Activated naive CD8-positive, alpha-beta T cell treated with anti-CD3 and anti-CD28 coated beads, Interleukin-2, amount 10 ng/mL, durations not matched to agents 7 days and 5 days (primary cell): ENCODE data around the gene MRPL28. TPM values are rescaled to one million over a fixed set of nuclear protein-coding genes. Genes with fewer than 3 reads are reported as not detected.
"Not testable (repeated sequence)": the region's sequence is repeated elsewhere in the genome, so short reads cannot be mapped to it uniquely, and the experiment has no call there.

ENCODE experiments used
- ATAC-seq: fragments of 150-1000 bp; cut with Tn5 transposase; one replicate; pipeline ENCODE4 v1.10.0; 2021; ENCODE audit warnings: low read depth, moderate library complexity
- POLR2A ChIA-PET: fragments of 350-600 bp; sonication (Branson Sonifier 250); formaldehyde crosslinking; loops from one replicate; lab custom pipeline; 2021; ENCODE audit warnings: antibody characterized with exemption; lab: Charles Lee
- DNase-seq: peaks from one replicate; pipeline ENCODE4 v3.0.0; 2021
- H3K27ac Mint-ChIP-seq: one replicate; pipeline ENCODE4 v1.8.0; 2022; ENCODE audit warnings: mild to moderate bottlenecking, mixed read lengths
- H3K27me3 Mint-ChIP-seq: one replicate; pipeline ENCODE4 v1.8.0; 2022; ENCODE audit warnings: mild to moderate bottlenecking, moderate library complexity, mixed read lengths
- H3K36me3 Mint-ChIP-seq: one replicate; pipeline ENCODE4 v1.8.0; 2021; ENCODE audit warnings: mild to moderate bottlenecking, mixed read lengths
- H3K4me1 Mint-ChIP-seq: one replicate; pipeline ENCODE4 v1.8.0; 2021; ENCODE audit warnings: mixed read lengths
- H3K4me3 Mint-ChIP-seq: one replicate; pipeline ENCODE4 v1.8.0; 2022; ENCODE audit warnings: mild to moderate bottlenecking, moderate library complexity, mixed read lengths
- H3K9me3 Mint-ChIP-seq: one replicate; pipeline ENCODE4 v1.8.0; 2021; ENCODE audit warnings: mixed read lengths
- total RNA-seq, 2 experiments: library from RNA; stranded (reverse); gene quantifications; one replicate each; pipeline ENCODE4 v1.2.3, GENCODE V29; 2021

Gene MRPL28
- 10 to 100 TPM; 64.4 to 67.5 TPM for total RNA-seq

DNA sequence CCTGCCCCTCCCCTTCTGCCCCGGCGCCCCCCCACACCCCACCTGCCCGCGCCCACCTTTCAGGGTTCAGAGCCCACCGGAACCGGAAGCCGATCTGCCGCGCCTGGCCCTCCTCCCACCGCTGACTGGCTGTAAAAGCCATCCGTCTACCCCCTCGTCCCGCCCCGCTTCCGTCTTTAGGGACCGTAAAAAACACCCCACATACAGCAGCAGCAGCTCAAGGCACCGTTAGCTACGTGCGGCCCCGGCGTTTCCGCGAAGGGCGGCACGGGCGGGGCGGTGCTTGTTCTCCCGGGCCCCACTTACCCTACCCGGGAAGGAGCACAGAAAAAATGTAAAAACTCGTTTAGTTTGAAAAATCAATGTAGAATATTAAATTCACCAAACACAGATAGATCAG is at the start of gene MRPL28:
TSS of gene MRPL28 (minus strand) at position 96 of the 400 bp plus-strand sequence. CDS start 320 bp downstream, outside the sequence.
- POLR2A ChIA-PET, result interaction anchor here (0.9 to 2.1 kb wide), 6 partner anchors 8 to 198 kb away, joined by 5 to 27 read pairs (median 6); partner anchors contain the start of genes DECR2 and PGAP6
- peak within 1 kb of the TSS; percentile 89 for H3K4me3 Mint-ChIP-seq
- DNase-seq (peak; percentile 91), ATAC-seq (peak; percentile 97)
- peaks cover 9% of the 10 kb centered on the region for H3K36me3 Mint-ChIP-seq
- no peaks in the 10 kb centered on the region for H3K27me3 Mint-ChIP-seq
- peaks cover 5% of the 10 kb centered on the region for H3K4me1 Mint-ChIP-seq
- no peaks in the 10 kb centered on the region for H3K9me3 Mint-ChIP-seq
- H3K27ac Mint-ChIP-seq, result peak within 1 kb of the TSS; percentile 93

DNA sequence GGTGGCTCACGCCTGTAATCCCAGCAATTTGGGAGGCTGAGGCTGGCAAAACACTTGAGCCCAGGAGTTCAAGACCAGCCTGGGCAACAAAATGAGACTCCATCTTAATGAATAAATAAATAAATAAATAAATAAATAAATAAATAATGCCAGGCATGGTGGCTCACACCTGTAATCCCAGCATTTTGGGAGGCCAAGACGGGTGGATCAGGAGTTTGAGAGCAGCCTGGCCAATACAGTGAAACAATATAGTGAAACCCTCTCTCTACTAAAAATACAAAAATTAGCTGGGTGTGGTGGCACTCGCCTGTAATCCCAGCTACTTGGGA is 44.8 kb upstream of the MRPL28 start:
- H3K4me3 Mint-ChIP-seq, ATAC-seq, H3K36me3 Mint-ChIP-seq, H3K9me3 Mint-ChIP-seq, H3K4me1 Mint-ChIP-seq, H3K27ac Mint-ChIP-seq, H3K27me3 Mint-ChIP-seq, DNase-seq, POLR2A ChIA-PET: not testable (repeated sequence)

GRCh38 chr16:414395-415169 is 44.2 kb upstream of the MRPL28 start:
- H3K9me3 Mint-ChIP-seq, result no peaks in the 10 kb centered on the region
- DNase-seq (no peak), ATAC-seq (no peak)
- no peak overlapping the region for H3K27ac Mint-ChIP-seq
- no peaks in the 10 kb centered on the region for H3K4me1 Mint-ChIP-seq
- H3K27me3 Mint-ChIP-seq, result no peaks in the 10 kb centered on the region
- H3K36me3 Mint-ChIP-seq, result no peaks in the 10 kb centered on the region
- POLR2A ChIA-PET, result no interaction called here
- no peak overlapping the region for H3K4me3 Mint-ChIP-seq

DNA sequence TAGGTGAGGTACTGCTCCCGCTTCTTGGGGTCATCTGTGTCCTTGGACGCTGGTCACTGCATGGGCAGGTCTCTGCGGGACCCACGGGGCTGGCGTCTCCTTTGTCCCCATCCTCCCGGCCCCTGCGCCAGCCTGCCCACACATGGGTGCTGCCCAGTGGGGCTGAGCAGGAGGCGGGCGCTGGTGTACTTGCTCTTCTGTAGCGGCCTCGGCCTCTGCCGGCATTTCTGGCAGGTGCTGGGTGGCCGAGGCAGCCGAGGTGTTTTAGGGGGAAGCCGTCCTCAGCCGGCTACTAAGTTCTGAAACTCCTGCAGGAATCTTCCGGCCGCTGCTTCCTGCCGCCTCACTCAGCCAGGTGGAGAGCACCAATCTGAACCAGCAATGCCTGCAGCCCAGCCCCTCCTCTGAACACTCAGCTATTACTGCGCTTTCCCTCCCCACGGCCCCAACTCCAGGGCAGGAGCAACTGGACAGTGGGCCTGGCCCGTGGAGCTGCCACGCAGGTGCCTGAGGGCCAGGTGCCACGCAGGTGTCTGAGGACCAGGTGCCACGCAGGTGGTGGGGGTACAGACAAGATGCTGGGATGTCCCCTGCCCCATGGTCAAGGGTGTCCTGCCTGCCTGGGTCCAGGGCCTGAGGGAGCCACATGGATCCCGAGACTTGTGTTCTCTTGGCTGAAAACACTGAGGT is 41.4 kb upstream of the MRPL28 start:
- H3K27me3 Mint-ChIP-seq, result no peaks in the 10 kb centered on the region
- no peaks in the 10 kb centered on the region for H3K36me3 Mint-ChIP-seq
- H3K27ac Mint-ChIP-seq, result no peak overlapping the region
- no peaks in the 10 kb centered on the region for H3K9me3 Mint-ChIP-seq
- no peak for ATAC-seq
- POLR2A ChIA-PET, result no interaction called here
- no peaks in the 10 kb centered on the region for H3K4me1 Mint-ChIP-seq
- H3K4me3 Mint-ChIP-seq, result no peak overlapping the region
- DNase-seq, result no peak

GRCh38 chr16:410516-411178 is 40.3 kb upstream of the MRPL28 start:
- DNase-seq (no peak), ATAC-seq (no peak)
- H3K27me3 Mint-ChIP-seq, result no peaks in the 10 kb centered on the region
- no peak overlapping the region for H3K4me3 Mint-ChIP-seq
- POLR2A ChIA-PET, result no interaction called here
- H3K4me1 Mint-ChIP-seq, result no peaks in the 10 kb centered on the region
- no peaks in the 10 kb centered on the region for H3K36me3 Mint-ChIP-seq
- H3K27ac Mint-ChIP-seq, result no peak overlapping the region
- no peaks in the 10 kb centered on the region for H3K9me3 Mint-ChIP-seq

DNA sequence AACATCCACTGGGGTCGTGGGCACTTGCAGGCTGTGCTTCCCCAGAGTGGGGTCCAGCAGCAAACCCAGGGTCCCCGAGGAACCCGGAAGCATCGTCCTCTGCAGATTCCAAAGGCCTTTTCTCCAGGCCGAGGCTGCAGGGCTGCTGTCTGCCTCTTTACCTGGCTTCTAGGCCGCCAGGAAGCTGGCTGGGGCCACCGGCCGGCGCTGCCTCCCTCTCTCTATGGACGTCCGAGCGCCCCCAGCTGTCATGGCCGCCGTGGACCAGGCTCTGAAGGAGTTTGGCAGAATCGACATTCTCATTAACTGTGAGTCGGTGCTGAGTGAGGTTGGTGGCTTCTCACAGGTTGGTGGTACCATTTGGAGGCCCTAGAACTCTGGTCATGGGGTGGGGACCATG is 36.9 kb upstream of the MRPL28 start:
- POLR2A ChIA-PET, result no interaction called here
- Mint-ChIP-seq H3K27ac (no peak overlapping the region), H3K27me3 (no peaks in the 10 kb centered on the region), H3K4me1 (no peaks in the 10 kb centered on the region), H3K4me3 (no peak overlapping the region), H3K9me3 (no peaks in the 10 kb centered on the region), H3K36me3 (no peaks in the 10 kb centered on the region)
- no peak for ATAC-seq
- no peak for DNase-seq

GRCh38 chr16:405548-406506 is 35.5 kb upstream of the MRPL28 start:
- H3K27me3 Mint-ChIP-seq, result no peaks in the 10 kb centered on the region
- no peaks in the 10 kb centered on the region for H3K36me3 Mint-ChIP-seq
- H3K9me3 Mint-ChIP-seq, result no peaks in the 10 kb centered on the region
- H3K27ac Mint-ChIP-seq, result no peak overlapping the region
- H3K4me3 Mint-ChIP-seq, result no peak overlapping the region
- DNase-seq (no peak), ATAC-seq (no peak)
- POLR2A ChIA-PET, result no interaction called here
- H3K4me1 Mint-ChIP-seq, result no peaks in the 10 kb centered on the region

- POLR2A ChIA-PET, result no interaction called here
- no peak overlapping the region for H3K4me3 Mint-ChIP-seq
- no peak overlapping the region for H3K27ac Mint-ChIP-seq
- H3K4me1 Mint-ChIP-seq, result peaks cover 7% of the 10 kb centered on the region
- H3K36me3 Mint-ChIP-seq, result no peaks in the 10 kb centered on the region
- H3K9me3 Mint-ChIP-seq, result no peaks in the 10 kb centered on the region
- no peak for ATAC-seq
- no peak for DNase-seq
- H3K27me3 Mint-ChIP-seq, result no peaks in the 10 kb centered on the region
Observed at GRCh38 chr16:404971-405486, 34.7 kb upstream of the MRPL28 start.

- POLR2A ChIA-PET, result interaction anchor here (0.6 to 2.4 kb wide), 5 partner anchors 19 to 318 kb away, joined by 3 to 14 read pairs (median 7); partner anchors contain the start of genes MRPL28, PGAP6 and RAB11FIP3
- Mint-ChIP-seq H3K27me3 (peaks cover 14% of the 10 kb centered on the region), H3K9me3 (no peaks in the 10 kb centered on the region), H3K4me1 (peaks cover 8% of the 10 kb centered on the region), H3K4me3 (peak within 1 kb of the TSS; percentile 89), H3K36me3 (no peaks in the 10 kb centered on the region), H3K27ac (peak within 1 kb of the TSS; percentile 79)
- ATAC-seq (peak; percentile 85), DNase-seq (peak; percentile 99)
Observed at GRCh38 chr16:401468-402348, 31.4 kb upstream of the MRPL28 start, which contains the start of gene DECR2. Gene DECR2, plus strand, starts transcription at chr16:401885. Its CDS starts 79 bp downstream, at chr16:401964.

GRCh38 chr16:400061-400591 is 29.8 kb upstream of the MRPL28 start:
- POLR2A ChIA-PET, result interaction anchor here (1.2 to 2.4 kb wide), 4 partner anchors 17 to 319 kb away, joined by 3 to 14 read pairs (median 8); partner anchors contain the start of genes PGAP6 and RAB11FIP3
- peak overlapping the region; percentile 21 for H3K27ac Mint-ChIP-seq
- ATAC-seq, result no peak

GRCh38 chr16:399340-400019 is 29.1 kb upstream of the MRPL28 start:
- H3K36me3 Mint-ChIP-seq, result no peaks in the 10 kb centered on the region
- POLR2A ChIA-PET, result interaction anchor here (1.2 kb wide), 1 partner anchor 171 kb away, joined by 3 read pairs; no protein-coding TSS in a partner anchor

More at GRCh38 chr16:400061-400591, 29.8 kb upstream of the MRPL28 start:
- peaks cover 27% of the 10 kb centered on the region for H3K27me3 Mint-ChIP-seq
- H3K36me3 Mint-ChIP-seq, result no peaks in the 10 kb centered on the region
- H3K4me3 Mint-ChIP-seq, result peak overlapping the region; percentile 89
- peak; percentile 36 for DNase-seq
- no peaks in the 10 kb centered on the region for H3K9me3 Mint-ChIP-seq
- H3K4me1 Mint-ChIP-seq, result peaks cover 10% of the 10 kb centered on the region

More at GRCh38 chr16:399340-400019, 29.1 kb upstream of the MRPL28 start:
- no peak overlapping the region for H3K4me3 Mint-ChIP-seq
- no peak overlapping the region for H3K27ac Mint-ChIP-seq
- DNase-seq, result no peak
- H3K9me3 Mint-ChIP-seq, result no peaks in the 10 kb centered on the region
- ATAC-seq, result no peak
- H3K4me1 Mint-ChIP-seq, result peaks cover 10% of the 10 kb centered on the region
- peaks cover 29% of the 10 kb centered on the region for H3K27me3 Mint-ChIP-seq
